HG03342 (cell line): ENCODE measurements around the gene EVC2.
"Not testable (repeated sequence)": the region's sequence is repeated elsewhere in the genome, so short reads cannot be mapped to it uniquely, and the experiment has no call there.

ENCODE experiments used
- ATAC-seq: cut with Tn5 transposase; IDR thresholded peaks from one replicate; pipeline ENCODE4 v1.9.1; 2021; ENCODE audit warnings: mild to moderate bottlenecking, moderate library complexity; ENCODE audit not compliant: unreplicated experiment

Gene EVC2

GRCh38 chr4:5629542-5629941 lies 78.8 kb downstream of the EVC2 start:
- ATAC-seq = no peak

- ATAC-seq = no peak
These were observed 81.4 kb downstream of the EVC2 start for GRCh38 chr4:5626913-5627312.

GRCh38 chr4:5622596-5622995 lies 85.8 kb downstream of the EVC2 start:
- no peak for ATAC-seq

- ATAC-seq = no peak
These were observed 88.3 kb downstream of the EVC2 start for GRCh38 chr4:5619913-5620625.

- no peak for ATAC-seq
These were observed 90.1 kb downstream of the EVC2 start for GRCh38 chr4:5618051-5618960.

GRCh38 chr4:5616331-5616950 lies 91.9 kb downstream of the EVC2 start:
- no peak for ATAC-seq

- ATAC-seq = no peak
These were observed 92.8 kb downstream of the EVC2 start for GRCh38 chr4:5615496-5616075.

- no peak for ATAC-seq
These were observed 96.6 kb downstream of the EVC2 start for GRCh38 chr4:5611750-5612149.

- ATAC-seq = no peak
These were observed 98.9 kb downstream of the EVC2 start for GRCh38 chr4:5609306-5610007.

- not testable (repeated sequence) for ATAC-seq
These were observed 114.5 kb downstream of the EVC2 start for GRCh38 chr4:5593828-5594227.

- no peak for ATAC-seq
These were observed 116.1 kb downstream of the EVC2 start for GRCh38 chr4:5592272-5592671.

- ATAC-seq = no peak
These were observed 118.9 kb downstream of the EVC2 start for GRCh38 chr4:5589495-5589894.

GRCh38 chr4:5588046-5588445 lies 120.3 kb downstream of the EVC2 start:
- no peak for ATAC-seq

GRCh38 chr4:5575941-5576340 lies 132.4 kb downstream of the EVC2 start:
- ATAC-seq = no peak

- ATAC-seq = no peak
These were observed 134.0 kb downstream of the EVC2 start for GRCh38 chr4:5574386-5574785.

- ATAC-seq = no peak
These were observed 134.4 kb downstream of the EVC2 start for GRCh38 chr4:5573965-5574364.

GRCh38 chr4:5572751-5573150 lies 135.6 kb downstream of the EVC2 start:
- ATAC-seq = no peak

GRCh38 chr4:5572114-5572513 lies 136.2 kb downstream of the EVC2 start:
- ATAC-seq = no peak

GRCh38 chr4:5571646-5572045 lies 136.7 kb downstream of the EVC2 start:
- no peak for ATAC-seq

- ATAC-seq = no peak
These were observed 138.9 kb downstream of the EVC2 start for GRCh38 chr4:5569451-5569850.

GRCh38 chr4:5568931-5569330 lies 139.4 kb downstream of the EVC2 start:
- ATAC-seq = no peak
